Lower leg skin (tissue), 3 donors: ENCODE data around the gene FAM171A1.

Experiments used
- CTCF ChIP-seq, 3 donors: fragments of 450-650 bp; IDR thresholded peaks; one replicate each; pipeline ENCODE4 v1.5.1; 2016; ENCODE audit warnings: antibody characterized with exemption in 3 of 3, mild to moderate bottlenecking in 3 of 3, moderate library complexity in 2 of 3
- POLR2A ChIP-seq, 2 donors: fragments of 450-650 bp; IDR thresholded peaks; one replicate each; pipeline ENCODE4 v1.6.1; 2016 to 2017; ENCODE audit warnings: antibody characterized with exemption in 2 of 2, mild to moderate bottlenecking in 1 of 2, moderate library complexity in 1 of 2

- TF ChIP-seq CTCF (IDR thresholded peaks at IDR 0.05) (no peak), POLR2A (IDR thresholded peaks at IDR 0.05) (no peak)
Observed at GRCh38 chr10:15349112-15349511, 22.0 kb downstream of the FAM171A1 start.
